PFSK-1 (cell line): ENCODE results near the gene TTC4.

Experiments used
- FOXP2 ChIP-seq: optimal IDR thresholded peaks from 2 replicates; pipeline ENCODE3; 2011; ENCODE audit warnings: borderline replicate concordance, control low read depth, inconsistent platforms; ENCODE audit not compliant: insufficient read depth; ENCODE audit errors: extremely low read length, extremely low read depth
- POLR2AphosphoS5 ChIP-seq: IDR thresholded peaks from 2 replicates; pipeline ENCODE4 v1.6.1; 2012; ENCODE audit warnings: low read depth, mild to moderate bottlenecking, control low read depth, low read length, moderate library complexity
- REST ChIP-seq, 2 experiments: IDR thresholded peaks; 2 replicates each; pipeline versions ENCODE4 v1.6.1 to v1.8.0; 2011 to 2012; ENCODE audit warnings: low read depth in 2 of 2, low read length in 2 of 2, control low read depth in 1 of 2, inconsistent platforms in 1 of 2, mild to moderate bottlenecking in 1 of 2, moderate library complexity in 1 of 2; ENCODE audit not compliant: insufficient read depth in 1 of 2
- SIN3A ChIP-seq: IDR thresholded peaks from 2 replicates; pipeline ENCODE4 v1.6.1; 2012; ENCODE audit warnings: mild to moderate bottlenecking, low read length, moderate library complexity, borderline replicate concordance; ENCODE audit not compliant: insufficient read depth
- TAF1 ChIP-seq: IDR thresholded peaks from 2 replicates; pipeline ENCODE4 v1.6.1; 2012; ENCODE audit warnings: low read length, control low read depth, borderline replicate concordance; ENCODE audit not compliant: insufficient read depth

The TTC4 gene

GRCh38 chr1:54683453-54683852, 32.2 kb upstream of the TTC4 start:
- TF ChIP-seq TAF1, result no peak

GRCh38 chr1:54685335-54685905, 30.2 kb upstream of the TTC4 start:
- no peak for TF ChIP-seq REST (IDR thresholded peaks at IDR 0.05; ENCODE audit: insufficient read depth in 1 of 2, low read depth in 2 of 2, low read length in 2 of 2)
- TF ChIP-seq SIN3A, result no peak
- TF ChIP-seq POLR2AphosphoS5, result no peak
- no peak for TF ChIP-seq FOXP2
- no peak for TF ChIP-seq TAF1

GRCh38 chr1:54686155-54686554, 29.5 kb upstream of the TTC4 start:
- TF ChIP-seq TAF1 (no peak), POLR2AphosphoS5 (no peak), REST (IDR thresholded peaks at IDR 0.05; ENCODE audit: insufficient read depth in 1 of 2, low read depth in 2 of 2, low read length in 2 of 2) (no peak), FOXP2 (no peak)

GRCh38 chr1:54694771-54695170, 20.9 kb upstream of the TTC4 start:
- TF ChIP-seq SIN3A, result no peak
- TF ChIP-seq TAF1, result no peak
- no peak for TF ChIP-seq POLR2AphosphoS5
- TF ChIP-seq FOXP2, result no peak
- TF ChIP-seq REST (IDR thresholded peaks at IDR 0.05; ENCODE audit: insufficient read depth in 1 of 2, low read depth in 2 of 2, low read length in 2 of 2), result no peak

- TF ChIP-seq REST (IDR thresholded peaks at IDR 0.05; ENCODE audit: insufficient read depth in 1 of 2, low read depth in 2 of 2, low read length in 2 of 2) (no peak), FOXP2 (no peak), SIN3A (no peak), POLR2AphosphoS5 (no peak), TAF1 (no peak)
Measured at GRCh38 chr1:54695221-54695620, 20.4 kb upstream of the TTC4 start.
